Large intestine (tissue), 3 donors: ENCODE measurements around the gene TPRX2. TPM values are rescaled to one million over a fixed set of nuclear protein-coding genes. Genes with fewer than 3 reads are reported as not detected.
"Not testable (repeated sequence)": the region's sequence is repeated elsewhere in the genome, so short reads cannot be mapped to it uniquely, and the experiment has no call there.

Experiments
- DNase-seq, 2 donors: peaks; one replicate each; pipeline versions ENCODE4 v3.0.0 to v3.0.0-alpha.2; 2013
- H3K27ac ChIP-seq: one replicate; pipeline ENCODE4 v1.5.1; 2013; ENCODE audit warnings: low read length
- H3K27me3 ChIP-seq: 2 replicates; pipeline ENCODE4 v1.6.1; 2013; ENCODE audit warnings: low read length; ENCODE audit not compliant: control insufficient read depth, insufficient read depth
- H3K36me3 ChIP-seq: 2 replicates; pipeline ENCODE4 v1.6.1; 2013; ENCODE audit warnings: low read length; ENCODE audit not compliant: control insufficient read depth, insufficient read depth
- H3K4me1 ChIP-seq: one replicate; pipeline ENCODE4 v1.6.1; 2013; ENCODE audit warnings: low read length; ENCODE audit not compliant: control insufficient read depth, insufficient read depth
- H3K4me3 ChIP-seq: one replicate; pipeline ENCODE4 v1.5.1; 2013; ENCODE audit warnings: low read length
- H3K9me3 ChIP-seq: one replicate; pipeline ENCODE4 v1.6.1; 2013; ENCODE audit warnings: mild to moderate bottlenecking, low read depth, low read length, moderate library complexity; ENCODE audit not compliant: control insufficient read depth
- WGBS: methylation state at CpG from one replicate; pipeline ENCODE4 v1.1.5; 2013; ENCODE audit warnings: low lambda C conversion rate; ENCODE audit not compliant: insufficient coverage; 5-methylcytosine and 5-hydroxymethylcytosine counted together
- polyA plus RNA-seq: library from polyadenylated mRNA; unstranded; fragments of 120-200 nt; gene quantifications from one replicate; pipeline ENCODE4 v1.2.1, GENCODE V29; 2013

The TPRX2 gene
- polyA plus RNA-seq, 1 donor, result not detected

DNA sequence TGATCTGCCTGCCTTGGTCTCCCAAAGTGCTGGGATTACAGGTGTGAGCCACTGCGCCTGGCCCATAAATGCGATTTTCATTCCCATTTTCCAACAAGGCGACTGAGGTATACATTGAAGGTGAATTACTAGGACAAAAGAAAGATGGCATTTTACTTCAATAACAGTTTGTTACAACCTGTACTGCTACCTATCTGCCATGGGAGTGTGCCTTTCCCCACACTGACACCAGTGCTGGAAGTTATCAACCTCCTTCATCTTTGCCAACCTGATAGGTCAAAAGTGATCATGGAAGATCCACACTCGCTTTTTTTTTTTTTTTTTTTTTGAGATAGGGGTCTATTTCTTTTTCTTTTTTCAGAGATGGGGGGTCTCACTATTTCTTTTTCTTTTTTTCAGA is 26.3 kb upstream of the TPRX2 start:
- no peaks in the 10 kb centered on the region for H3K27me3 ChIP-seq
- H3K27ac ChIP-seq, result no peak overlapping the region
- WGBS, result 80% methylated on average over 1 of the region's 4 CpGs
- H3K4me1 ChIP-seq, result no peaks in the 10 kb centered on the region
- H3K9me3 ChIP-seq, result no peaks in the 10 kb centered on the region
- no peak for DNase-seq
- H3K4me3 ChIP-seq, result no peak overlapping the region
- no peaks in the 10 kb centered on the region for H3K36me3 ChIP-seq

GRCh38 chr19:47836038-47836437 is 23.0 kb upstream of the TPRX2 start:
- no CpG with 5 or more reads among the region's 8 CpGs for WGBS
- no peak for DNase-seq
- Histone ChIP-seq H3K9me3 (no peaks in the 10 kb centered on the region), H3K4me1 (no peaks in the 10 kb centered on the region), H3K36me3 (no peaks in the 10 kb centered on the region), H3K27ac (no peak overlapping the region), H3K4me3 (no peak overlapping the region), H3K27me3 (peaks cover 8% of the 10 kb centered on the region)

DNA sequence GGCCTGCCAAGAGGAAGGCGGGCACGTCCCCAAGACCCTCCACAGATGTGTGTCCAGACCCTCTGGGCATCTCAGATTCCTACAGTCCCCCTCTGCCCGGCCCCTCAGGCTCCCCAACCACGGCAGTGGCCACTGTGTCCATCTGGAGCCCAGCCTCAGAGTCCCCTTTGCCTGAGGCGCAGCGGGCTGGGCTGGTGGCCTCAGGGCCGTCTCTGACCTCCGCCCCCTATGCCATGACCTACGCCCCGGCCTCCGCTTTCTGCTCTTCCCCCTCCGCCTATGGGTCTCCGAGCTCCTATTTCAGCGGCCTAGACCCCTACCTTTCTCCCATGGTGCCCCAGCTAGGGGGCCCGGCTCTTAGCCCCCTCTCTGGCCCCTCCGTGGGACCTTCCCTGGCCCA is 19.6 kb upstream of the TPRX2 start:
- no CpG with 5 or more reads among the region's 16 CpGs for WGBS

GRCh38 chr19:47839913-47840312 is 19.1 kb upstream of the TPRX2 start:
- Histone ChIP-seq H3K27me3 (peaks cover 8% of the 10 kb centered on the region), H3K36me3 (no peaks in the 10 kb centered on the region), H3K4me3 (no peak overlapping the region), H3K9me3 (no peaks in the 10 kb centered on the region), H3K27ac (no peak overlapping the region), H3K4me1 (no peaks in the 10 kb centered on the region)
- no peak for DNase-seq
- 20% methylated on average over 4 of the region's 10 CpGs for WGBS

More for the DNA sequence above, 19.6 kb upstream of the TPRX2 start:
- no peaks in the 10 kb centered on the region for H3K4me1 ChIP-seq
- DNase-seq, result no peak
- peaks cover 8% of the 10 kb centered on the region for H3K27me3 ChIP-seq
- H3K27ac ChIP-seq, result no peak overlapping the region
- no peaks in the 10 kb centered on the region for H3K9me3 ChIP-seq
- H3K36me3 ChIP-seq, result no peaks in the 10 kb centered on the region
- H3K4me3 ChIP-seq, result no peak overlapping the region

- WGBS, result no CpG with 5 or more reads among the region's 5 CpGs
- H3K27ac ChIP-seq, result no peak overlapping the region
- no peaks in the 10 kb centered on the region for H3K9me3 ChIP-seq
- no peaks in the 10 kb centered on the region for H3K4me1 ChIP-seq
- no peaks in the 10 kb centered on the region for H3K36me3 ChIP-seq
- no peak for DNase-seq
- peaks cover 8% of the 10 kb centered on the region for H3K27me3 ChIP-seq
- H3K4me3 ChIP-seq, result no peak overlapping the region
Measured at GRCh38 chr19:47842941-47843340, 16.1 kb upstream of the TPRX2 start.

DNA sequence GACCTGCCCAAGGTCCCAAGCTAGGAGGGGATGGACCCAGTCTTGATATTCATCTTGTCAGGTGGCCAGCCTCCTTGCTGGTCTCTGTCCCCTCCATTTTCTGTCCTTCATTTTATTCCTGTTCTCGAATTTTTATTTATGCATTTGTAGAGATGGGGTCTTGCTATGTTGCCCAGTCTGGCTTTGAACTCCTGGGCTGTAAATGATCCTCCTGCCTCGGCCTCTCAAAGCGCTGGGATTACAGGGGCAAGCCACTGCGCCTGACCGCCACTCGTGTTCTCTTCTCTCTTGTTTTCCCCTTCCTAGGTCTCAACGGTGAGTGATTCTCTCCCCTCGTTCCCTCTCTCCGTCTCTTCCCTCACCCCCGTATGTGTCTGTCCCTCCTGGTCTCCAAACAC is 10.6 kb upstream of the TPRX2 start:
- no peak for DNase-seq

GRCh38 chr19:47848823-47849473 is 10.1 kb upstream of the TPRX2 start:
- WGBS, result no CpG with 5 or more reads among the region's 22 CpGs
- Histone ChIP-seq H3K4me1 (no peaks in the 10 kb centered on the region), H3K4me3 (no peak overlapping the region), H3K27me3 (peaks cover 32% of the 10 kb centered on the region), H3K27ac (no peak overlapping the region), H3K36me3 (no peaks in the 10 kb centered on the region), H3K9me3 (peaks cover 2% of the 10 kb centered on the region)
- no peak for DNase-seq

More for the DNA sequence above, 10.6 kb upstream of the TPRX2 start:
- H3K27ac ChIP-seq, result no peak overlapping the region
- H3K4me1 ChIP-seq, result no peaks in the 10 kb centered on the region
- 20% methylated on average over 5 of the region's 10 CpGs for WGBS
- H3K27me3 ChIP-seq, result peaks cover 29% of the 10 kb centered on the region
- no peak overlapping the region for H3K4me3 ChIP-seq
- peaks cover 2% of the 10 kb centered on the region for H3K9me3 ChIP-seq
- no peaks in the 10 kb centered on the region for H3K36me3 ChIP-seq

GRCh38 chr19:47853003-47853402 is 6.0 kb upstream of the TPRX2 start:
- Histone ChIP-seq H3K9me3 (peaks cover 2% of the 10 kb centered on the region), H3K4me1 (no peaks in the 10 kb centered on the region), H3K27ac (no peak overlapping the region), H3K36me3 (no peaks in the 10 kb centered on the region), H3K27me3 (peaks cover 32% of the 10 kb centered on the region), H3K4me3 (no peak overlapping the region)
- DNase-seq, result no peak
- WGBS, result no CpG with 5 or more reads among the region's 5 CpGs

DNA sequence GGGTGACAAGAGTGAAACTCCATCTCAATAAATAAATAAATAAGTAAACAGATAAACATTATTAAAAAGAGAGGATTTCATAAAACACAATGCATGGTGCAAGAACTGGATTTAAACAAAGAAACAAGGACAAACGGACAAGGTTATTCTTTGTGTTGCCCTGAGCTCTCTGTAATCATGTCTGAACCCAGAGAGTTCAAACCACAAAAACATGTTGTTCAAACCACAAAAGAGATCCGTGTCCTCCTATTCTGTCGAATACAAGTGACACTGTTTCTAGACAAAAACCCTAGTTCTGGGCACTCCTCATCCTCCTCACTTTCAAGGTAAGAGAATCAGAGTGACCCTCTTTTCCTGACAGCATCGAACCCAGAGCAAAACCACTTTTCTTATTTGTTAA is 4.6 kb upstream of the TPRX2 start:
- no peak overlapping the region for H3K27ac ChIP-seq
- DNase-seq, result no peak
- no peaks in the 10 kb centered on the region for H3K4me1 ChIP-seq
- WGBS, result no CpG with 5 or more reads among the region's 4 CpGs
- H3K36me3 ChIP-seq, result no peaks in the 10 kb centered on the region
- peaks cover under 1% of the 10 kb centered on the region for H3K9me3 ChIP-seq
- H3K27me3 ChIP-seq, result peaks cover 19% of the 10 kb centered on the region
- no peak overlapping the region for H3K4me3 ChIP-seq

DNA sequence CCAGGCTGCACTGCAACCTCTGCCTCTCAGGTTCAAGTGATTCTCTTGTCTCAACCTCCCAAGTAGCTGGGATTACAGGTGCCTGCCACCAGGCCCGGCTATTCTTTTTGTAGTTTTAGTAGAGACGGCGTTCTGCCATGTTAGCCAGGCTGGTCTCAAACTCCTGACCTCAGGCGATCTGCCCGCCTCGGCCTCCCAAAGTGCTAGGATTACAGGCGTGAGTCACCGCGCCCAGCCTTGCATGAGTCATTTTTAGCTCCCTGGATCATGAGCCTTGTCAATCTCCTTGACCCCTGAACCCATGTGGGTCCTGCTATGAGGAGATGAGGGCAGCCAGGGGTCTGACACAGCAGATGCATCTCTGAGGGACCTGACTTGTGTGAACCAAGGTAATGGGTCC is 804 bp upstream of the TPRX2 start:
- H3K9me3 ChIP-seq, H3K27me3 ChIP-seq, H3K4me3 ChIP-seq, DNase-seq, H3K4me1 ChIP-seq, H3K36me3 ChIP-seq, H3K27ac ChIP-seq: not testable (repeated sequence)
- WGBS, result no CpG with 5 or more reads among the region's 9 CpGs

- not testable (repeated sequence) for H3K4me1 ChIP-seq, H3K4me3 ChIP-seq, H3K27me3 ChIP-seq, H3K9me3 ChIP-seq, H3K27ac ChIP-seq, DNase-seq, H3K36me3 ChIP-seq
- no CpG with 5 or more reads among the region's 17 CpGs for WGBS
Measured at GRCh38 chr19:47859838-47860237, 803 bp downstream of the TPRX2 start.
